GM21576 (cell line): ENCODE measurements around the gene DOC2A.

Source experiments
- ATAC-seq: cut with Tn5 transposase; IDR thresholded peaks from one replicate; pipeline ENCODE4 v1.9.1; 2021; ENCODE audit warnings: mild to moderate bottlenecking, moderate library complexity; ENCODE audit not compliant: unreplicated experiment

DOC2A gene

GRCh38 chr16:29990034-29990433, 20.8 kb downstream of the DOC2A start:
- no peak for ATAC-seq

- no peak for ATAC-seq
These were observed 21.5 kb downstream of the DOC2A start for GRCh38 chr16:29989111-29989858.

- no peak for ATAC-seq
These were observed 22.3 kb downstream of the DOC2A start for GRCh38 chr16:29988346-29989075.

- ATAC-seq = no peak
These were observed 23.3 kb downstream of the DOC2A start for GRCh38 chr16:29987371-29988085.

GRCh38 chr16:29986931-29987330, 23.9 kb downstream of the DOC2A start:
- ATAC-seq = no peak

- no peak for ATAC-seq
These were observed 24.6 kb downstream of the DOC2A start for GRCh38 chr16:29986231-29986630.

- no peak for ATAC-seq
These were observed 25.5 kb downstream of the DOC2A start for GRCh38 chr16:29985271-29985811.

- ATAC-seq = no peak
These were observed 26.1 kb downstream of the DOC2A start for GRCh38 chr16:29984764-29985147.

GRCh38 chr16:29984137-29984763, 26.6 kb downstream of the DOC2A start:
- no peak for ATAC-seq

- ATAC-seq = no peak
These were observed 27.2 kb downstream of the DOC2A start for GRCh38 chr16:29983420-29984136.

GRCh38 chr16:29982560-29983419, 28.0 kb downstream of the DOC2A start:
- ATAC-seq = no peak

- ATAC-seq = no peak
These were observed 32.1 kb downstream of the DOC2A start for GRCh38 chr16:29978564-29979270.

- ATAC-seq = no peak
These were observed 32.7 kb downstream of the DOC2A start for GRCh38 chr16:29978081-29978480.

- ATAC-seq = no peak
These were observed 33.6 kb downstream of the DOC2A start for GRCh38 chr16:29977063-29977825.

- ATAC-seq = no peak
These were observed 34.9 kb downstream of the DOC2A start for GRCh38 chr16:29975811-29976511.

- no peak for ATAC-seq
These were observed 35.7 kb downstream of the DOC2A start for GRCh38 chr16:29975134-29975538.
